Fibroblast of peridontal ligament (primary cell): ENCODE results near the gene SPATA31E1.
"Not testable (repeated sequence)": the region's sequence is repeated elsewhere in the genome, so short reads cannot be mapped to it uniquely, and the experiment has no call there.

ENCODE experiments used
- DNase-seq: peaks from one replicate; pipeline ENCODE4 v3.0.0-alpha.2; 2010; ENCODE audit errors: extremely low read depth

SPATA31E1 gene

DNA sequence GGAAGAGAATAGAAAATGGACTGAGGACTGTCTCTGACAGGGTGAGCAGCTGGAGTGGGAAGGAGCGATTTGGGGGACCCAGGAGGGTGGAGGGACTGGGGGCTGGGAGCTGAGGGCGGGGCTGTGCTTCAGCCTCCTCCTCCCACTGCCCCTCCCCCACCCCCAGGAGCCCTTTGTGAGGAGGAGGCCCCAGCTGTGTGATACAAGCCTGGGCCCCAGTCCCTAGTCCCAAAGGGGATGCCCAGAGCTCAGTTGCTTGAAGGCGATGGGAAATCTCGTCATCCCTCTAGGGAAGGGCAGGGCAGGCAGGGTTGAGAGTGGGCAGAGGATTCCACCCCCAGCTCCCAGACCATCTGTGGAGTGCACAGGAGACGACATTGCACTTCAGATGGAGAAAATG lies at the start of gene SPATA31E1:
SPATA31E1 (plus strand) TSS at position 251 of the 400 bp plus-strand sequence; CDS start at position 266, 15 bp downstream.
- DNase-seq = no peak

DNA sequence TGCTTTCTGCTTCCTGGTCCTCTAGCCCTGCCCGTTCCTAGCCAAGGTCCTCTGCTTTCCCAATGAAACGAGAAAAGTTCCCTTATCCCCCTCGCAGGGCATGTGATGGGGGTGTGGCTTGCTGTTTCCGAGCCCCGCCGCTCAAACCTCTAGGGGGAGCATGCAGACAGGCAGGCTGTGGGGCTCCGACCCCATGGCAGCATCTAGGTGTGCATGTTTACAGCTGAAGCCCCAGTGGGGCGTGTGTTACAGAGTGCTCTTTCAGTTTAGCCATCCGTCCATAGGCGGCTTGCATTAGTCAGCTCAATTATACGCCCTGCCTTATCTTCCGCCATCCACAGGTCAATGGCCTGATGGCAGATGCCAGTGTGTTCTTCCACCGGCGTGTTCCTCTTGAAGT lies 48.3 kb upstream of the SPATA31E1 start:
- DNase-seq = no peak

DNA sequence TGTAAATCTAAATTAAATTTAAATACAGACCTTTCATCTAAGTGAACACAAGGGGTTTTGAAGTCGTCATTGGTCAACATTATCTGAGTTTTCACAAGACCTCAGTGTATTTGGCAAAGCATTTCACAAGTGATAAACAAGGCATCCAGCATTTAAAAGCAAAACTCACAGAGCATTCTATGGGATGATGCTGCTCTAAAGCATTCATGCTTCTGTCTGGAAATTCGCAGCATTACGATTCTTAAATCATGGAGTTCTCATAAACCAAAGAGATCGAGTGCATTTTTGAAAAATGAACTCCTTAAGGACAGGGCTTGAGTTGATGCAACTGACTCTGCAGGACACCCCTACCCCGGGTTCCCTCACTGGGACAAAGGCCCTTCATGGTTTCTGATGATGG lies 46.1 kb upstream of the SPATA31E1 start:
- DNase-seq = no peak

DNA sequence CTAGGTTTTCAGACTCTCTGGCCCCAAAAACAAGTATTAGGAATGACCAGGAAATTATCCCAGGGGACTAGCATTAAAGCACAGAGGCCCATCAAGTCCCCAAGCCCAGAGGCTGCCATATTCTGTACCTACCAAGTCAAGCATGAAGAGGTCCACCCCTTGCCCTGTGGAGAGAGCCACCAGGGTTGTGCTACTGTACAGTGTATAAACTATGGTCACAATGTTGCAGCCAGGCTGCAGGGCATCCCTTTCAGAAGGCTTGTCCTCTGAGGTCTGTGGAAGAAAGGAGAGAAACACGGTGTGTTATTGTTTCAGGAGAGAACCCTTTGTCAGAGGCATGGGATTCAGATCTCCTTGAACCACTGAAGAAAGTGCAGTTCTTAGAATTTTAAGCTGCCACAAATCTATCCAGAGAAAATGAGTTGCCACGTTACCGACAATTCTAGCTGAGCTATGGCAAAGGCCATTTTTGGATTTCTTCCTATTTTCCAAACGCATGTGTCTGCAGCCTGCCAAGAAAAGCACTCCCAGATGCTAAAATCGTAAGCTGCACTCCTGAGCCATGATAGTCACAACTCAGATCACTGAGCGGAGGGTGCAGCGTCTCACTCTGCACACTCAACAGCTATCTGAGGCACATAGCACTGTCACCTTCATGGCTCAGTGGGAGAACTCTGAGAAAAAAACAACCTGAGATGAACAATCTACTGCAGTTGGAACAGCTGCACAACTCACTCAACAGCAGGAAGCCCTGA lies 45.5 kb upstream of the SPATA31E1 start:
- peak; percentile 61 for DNase-seq

DNA sequence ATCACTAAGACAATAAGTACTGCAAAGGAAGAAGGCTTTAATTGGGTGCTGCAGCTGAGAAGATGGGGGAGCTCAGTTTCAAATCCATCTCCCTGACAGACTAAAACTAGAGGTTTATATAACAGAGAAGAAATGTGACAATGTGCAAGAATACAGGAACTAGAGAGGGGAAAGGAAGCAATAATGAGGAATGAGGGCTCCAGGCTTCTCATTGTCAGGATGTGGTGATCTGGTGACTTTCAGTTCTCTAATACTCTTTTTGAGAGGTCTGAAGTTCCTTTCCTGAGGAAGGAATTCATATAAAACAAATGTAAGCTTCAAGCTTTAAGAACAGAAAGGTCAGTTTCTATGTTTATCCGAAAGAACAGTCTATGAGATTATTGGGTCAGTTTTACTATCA lies 42.5 kb upstream of the SPATA31E1 start:
- no peak for DNase-seq

DNA sequence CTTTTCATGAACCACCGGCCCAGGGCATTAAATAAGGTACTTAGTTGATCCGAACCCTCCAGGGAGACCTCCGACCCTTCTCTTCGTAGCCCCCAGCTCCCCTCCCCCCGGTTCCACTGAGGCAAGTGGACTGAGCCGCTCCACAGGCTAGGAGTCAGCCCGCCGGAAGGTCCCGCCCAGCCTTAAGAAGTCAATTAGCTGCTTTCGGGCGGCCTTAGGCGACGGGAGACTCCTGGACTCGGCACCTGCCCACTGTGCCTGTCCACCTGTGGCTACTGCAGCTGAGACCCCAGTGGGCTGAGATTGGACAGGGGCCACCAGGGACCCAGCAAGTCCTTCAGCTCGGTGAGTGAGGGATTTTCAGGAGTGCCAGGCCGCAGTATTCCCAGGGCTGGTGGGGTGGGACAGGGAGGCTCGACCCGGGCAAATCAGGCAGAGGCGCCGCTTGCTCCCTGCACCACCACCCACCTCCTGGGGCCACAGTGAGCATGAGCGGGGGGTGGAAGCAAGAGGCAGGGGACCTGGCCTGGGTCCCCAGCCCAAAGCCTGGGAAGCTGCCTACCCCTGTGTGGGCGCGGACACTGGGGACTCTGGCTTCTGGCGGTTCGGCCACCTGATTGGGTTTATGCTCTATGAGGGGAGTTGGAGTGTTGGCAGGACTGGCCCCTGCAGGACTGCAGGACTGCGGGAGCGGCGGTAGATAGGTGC lies 39.6 kb upstream of the SPATA31E1 start:
- no peak for DNase-seq

DNA sequence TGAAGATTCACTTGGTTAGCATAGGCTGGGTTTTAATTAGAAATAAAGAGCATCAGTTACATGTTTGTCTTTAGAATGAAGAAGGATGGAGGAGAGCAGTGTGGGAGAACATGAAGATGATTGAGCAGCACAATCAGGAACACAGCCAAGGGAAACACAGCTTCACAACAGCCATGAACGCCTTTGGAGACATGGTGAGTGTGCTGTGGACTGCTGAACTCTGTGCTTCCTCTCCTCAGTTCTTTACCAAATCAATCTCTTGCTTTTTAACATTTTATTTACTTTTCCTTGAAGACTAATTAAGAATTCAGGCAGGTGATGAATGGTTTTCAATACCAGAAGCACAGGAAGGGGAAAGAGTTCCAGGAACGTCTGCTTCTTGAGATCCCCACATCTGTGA lies 38.2 kb upstream of the SPATA31E1 start:
- DNase-seq = peak; percentile 20

DNA sequence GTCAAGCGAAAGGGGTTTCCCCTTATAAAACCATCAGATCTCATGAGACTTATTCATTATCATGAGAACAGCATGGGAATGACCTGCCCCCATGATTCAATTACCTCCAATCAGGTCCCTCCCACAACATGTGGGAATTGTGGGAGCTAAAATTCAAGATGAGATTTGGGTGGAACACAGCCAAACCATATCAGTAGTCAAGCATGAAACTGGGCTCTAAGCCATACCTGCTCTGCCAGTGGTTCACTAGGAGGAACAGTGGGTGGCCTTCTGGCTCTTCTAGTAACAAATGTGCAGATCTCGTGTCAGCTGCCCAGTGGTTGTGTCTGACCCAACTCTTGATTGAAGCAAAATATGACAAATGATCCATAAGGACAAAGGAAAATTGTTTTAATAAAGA lies 34.9 kb upstream of the SPATA31E1 start:
- DNase-seq = peak; percentile 72

DNA sequence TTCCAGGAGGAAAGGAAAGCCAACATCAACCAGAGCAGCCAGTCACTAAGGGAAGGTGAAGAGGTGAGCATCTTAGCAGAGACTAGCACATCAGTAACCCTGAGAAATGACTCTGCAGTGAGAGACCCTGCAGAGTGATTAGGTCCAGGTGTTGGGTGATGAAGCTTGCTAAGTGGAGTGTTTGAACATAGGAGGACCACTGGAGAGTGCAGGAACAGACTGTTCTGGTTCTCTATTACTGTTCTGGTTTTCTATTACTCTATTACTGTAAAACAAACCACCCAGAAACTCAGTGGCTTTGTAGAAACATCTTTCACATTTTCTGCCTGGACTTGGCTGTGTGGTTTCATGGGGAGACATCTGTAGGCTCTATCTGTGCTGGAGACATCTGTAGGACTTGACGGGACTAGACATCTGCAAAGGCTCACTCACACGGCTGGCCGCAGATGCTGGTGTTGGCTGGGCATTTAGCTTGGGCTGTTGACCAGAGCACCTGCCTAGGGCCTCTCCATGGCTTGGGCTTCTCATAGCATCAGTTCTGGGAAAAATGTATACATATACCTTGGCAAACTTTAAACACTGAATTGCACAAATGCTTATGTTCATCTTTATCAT lies 33.4 kb upstream of the SPATA31E1 start:
- no peak for DNase-seq

DNA sequence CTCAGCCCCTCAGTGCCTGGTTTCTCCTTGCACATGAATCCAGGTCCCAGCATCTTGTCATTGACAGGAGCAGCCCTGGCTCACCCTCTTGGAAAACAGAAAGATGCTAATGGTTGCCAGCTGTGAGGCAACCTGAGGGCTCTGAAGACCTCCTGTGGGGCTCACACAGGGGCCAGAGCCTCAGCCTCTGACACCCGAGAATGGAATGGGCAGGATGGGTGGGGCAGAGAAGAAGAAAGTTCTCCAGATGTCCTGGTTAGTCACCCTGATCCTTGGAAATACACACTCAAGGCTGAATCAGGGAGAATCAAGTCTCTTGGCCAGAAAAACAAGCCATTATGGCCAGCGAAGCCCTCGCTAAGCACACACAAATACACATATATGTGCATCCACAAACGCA lies 32.3 kb upstream of the SPATA31E1 start:
- DNase-seq = peak; percentile 82

DNA sequence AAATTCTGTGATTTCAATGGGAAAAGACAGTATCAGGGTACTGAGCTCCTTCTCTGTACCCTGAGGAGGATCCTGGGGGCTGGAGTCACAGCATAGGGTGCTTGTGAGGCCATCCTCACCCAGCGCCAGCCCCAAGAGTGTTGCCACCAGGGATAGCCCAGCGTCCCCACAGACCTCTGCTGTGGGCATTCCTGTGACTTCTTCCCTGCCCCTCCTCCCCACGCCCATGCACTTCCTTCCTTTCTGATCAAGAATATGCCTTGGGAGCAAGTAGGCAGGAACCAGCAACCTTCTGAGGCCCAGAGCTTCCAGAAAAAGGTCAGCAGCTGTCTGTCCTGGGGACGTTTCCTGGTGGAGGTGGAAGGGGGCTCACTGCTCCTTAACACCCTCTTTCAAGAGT lies 31.5 kb upstream of the SPATA31E1 start:
- DNase-seq = not testable (repeated sequence)

DNA sequence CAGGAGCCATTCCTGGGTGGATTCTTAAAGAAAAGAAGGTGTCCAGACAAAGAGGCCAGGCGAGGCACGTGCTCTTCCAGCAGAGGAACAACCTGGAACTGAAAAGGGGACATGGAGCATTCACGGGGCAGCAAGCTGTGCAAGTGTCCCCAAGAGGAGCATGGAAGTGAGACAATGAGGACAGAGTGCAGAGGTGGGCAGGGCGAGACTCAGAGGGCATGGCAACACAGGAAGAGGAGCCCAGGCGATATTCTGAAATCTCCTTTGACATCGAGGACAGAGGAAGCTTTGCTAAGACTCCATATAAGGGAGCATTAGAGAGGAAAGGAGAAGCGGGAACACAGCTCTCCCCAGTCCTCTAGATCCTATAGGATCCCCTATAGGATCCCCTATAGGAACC lies 29.4 kb upstream of the SPATA31E1 start:
- no peak for DNase-seq

DNA sequence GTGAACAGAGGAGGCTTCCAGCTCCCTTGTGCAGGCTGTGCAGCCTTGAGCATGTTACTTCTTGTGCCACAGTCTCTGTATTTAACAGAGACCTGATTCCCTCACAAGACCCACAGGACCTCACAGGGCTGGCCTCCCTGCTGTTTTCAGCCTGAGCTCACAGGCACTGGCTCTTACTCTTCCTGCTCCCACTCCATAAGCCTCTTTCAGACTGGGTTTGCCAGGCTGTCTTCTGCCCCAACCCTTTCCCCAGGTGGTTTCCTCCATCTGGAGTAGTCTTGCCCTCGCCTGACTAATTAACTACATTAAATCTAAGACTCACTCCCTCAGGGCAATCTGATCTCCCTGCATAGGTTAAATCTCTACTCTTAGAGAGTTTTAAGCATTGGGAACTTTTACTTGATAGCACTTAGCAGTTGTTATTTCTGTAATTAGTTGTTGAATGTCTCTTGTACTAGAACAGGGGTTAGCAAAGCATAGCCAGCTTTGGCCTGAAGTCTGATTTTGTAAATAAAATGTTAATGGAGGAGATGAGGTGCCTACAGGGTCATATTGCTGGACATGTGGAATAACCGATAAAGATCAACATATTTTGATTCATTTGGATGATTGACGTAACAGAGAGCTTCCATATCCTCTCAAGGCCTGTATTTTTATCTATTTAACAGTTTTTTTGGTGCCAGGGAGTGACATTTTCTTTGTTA lies 28.6 kb upstream of the SPATA31E1 start:
- no peak for DNase-seq

DNA sequence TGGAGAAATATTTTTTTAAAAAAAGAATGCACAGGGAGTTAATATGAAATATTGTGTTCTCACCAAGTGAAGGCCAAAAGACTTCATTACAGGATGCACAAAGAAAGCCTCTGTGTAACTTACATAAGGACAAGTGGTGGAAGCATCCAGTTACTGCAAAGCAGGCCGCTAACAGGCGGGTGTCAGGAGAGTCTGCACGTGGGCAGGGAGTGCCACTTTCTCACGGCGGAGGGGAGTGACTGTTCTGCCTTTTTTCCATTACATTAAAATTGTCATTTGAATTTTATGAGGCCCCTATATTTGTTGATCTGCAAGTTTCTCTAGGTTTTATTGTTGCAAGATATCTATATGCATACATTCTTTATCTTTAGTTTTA lies 28.1 kb upstream of the SPATA31E1 start:
- no peak for DNase-seq

DNA sequence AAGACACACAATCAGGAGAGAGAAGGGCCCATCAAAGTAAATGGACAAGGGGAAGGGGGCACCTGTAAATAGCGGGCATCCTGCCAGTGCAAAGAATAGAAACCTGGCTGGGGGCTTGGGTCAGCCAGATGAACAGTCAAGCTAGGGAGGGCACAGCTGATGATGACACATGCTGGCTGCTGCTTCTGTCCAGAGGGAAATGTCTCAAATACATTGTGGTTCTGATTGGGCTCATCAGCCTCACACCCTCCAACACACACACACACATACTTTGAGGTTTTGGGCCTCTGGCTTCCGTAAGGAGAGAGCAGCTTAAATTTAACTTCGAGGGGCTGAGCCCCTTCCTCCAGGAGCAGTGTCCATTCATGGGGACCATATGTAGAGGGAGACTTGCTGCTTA lies 27.6 kb upstream of the SPATA31E1 start:
- DNase-seq = peak; percentile 29

DNA sequence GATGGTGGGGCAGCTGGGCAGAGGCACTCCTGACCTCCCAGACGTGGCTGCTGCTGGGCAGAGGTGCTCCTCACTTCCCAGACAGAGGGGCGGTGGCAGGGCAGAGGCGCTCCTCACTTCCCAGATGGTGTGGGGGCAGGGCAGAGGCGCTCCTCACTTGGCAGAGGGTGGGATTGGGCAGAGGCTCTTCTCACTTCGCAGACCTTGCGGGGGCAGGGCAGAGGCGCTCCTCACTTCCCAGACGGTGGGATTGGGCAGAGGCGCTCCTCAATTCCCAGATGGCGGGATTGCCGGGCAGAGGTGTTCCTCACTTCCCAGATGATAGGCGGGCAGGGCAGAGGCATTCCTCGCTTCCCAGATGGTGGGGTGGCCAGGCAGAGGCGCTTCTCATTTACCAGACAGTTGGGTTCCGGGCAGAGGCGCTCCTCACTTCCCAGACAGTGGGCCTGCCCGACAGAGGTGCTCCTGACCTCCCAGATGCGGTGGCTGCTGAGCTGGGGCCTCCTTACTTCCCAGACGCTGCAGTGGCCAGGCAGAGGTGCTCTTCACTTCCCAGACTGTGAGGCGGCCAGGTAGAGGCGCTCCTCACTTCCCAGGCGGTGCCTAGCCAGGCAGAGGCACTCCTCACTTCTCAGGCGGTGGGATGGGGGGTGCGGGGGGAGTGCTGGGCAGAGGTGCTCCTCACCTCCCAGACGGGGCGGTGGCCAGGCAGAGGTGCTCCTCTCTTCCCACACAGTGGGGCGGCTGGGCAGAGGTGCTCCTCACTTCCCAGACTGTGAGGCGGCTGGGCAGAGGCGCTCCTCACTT lies 25.3 kb upstream of the SPATA31E1 start:
- no peak for DNase-seq

DNA sequence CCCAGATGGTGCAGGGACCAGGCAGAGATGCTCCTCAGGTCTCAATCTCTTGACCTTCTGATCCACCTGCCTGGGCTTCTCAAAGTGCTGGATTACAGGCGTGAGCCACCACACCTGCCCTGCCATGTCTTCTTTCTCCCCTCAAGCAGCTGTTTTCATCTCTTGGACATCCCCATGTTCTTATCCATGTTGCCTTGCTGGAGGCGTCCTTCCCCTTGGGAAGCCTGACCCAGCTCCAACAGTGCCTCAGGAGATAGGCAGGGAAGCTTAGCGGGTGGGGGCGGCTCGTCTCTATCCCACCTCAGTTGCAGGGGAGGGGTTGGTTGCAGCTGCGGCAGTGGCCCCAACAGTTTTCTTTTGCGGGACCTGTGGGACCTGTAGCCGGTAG lies 24.7 kb upstream of the SPATA31E1 start:
- no peak for DNase-seq

DNA sequence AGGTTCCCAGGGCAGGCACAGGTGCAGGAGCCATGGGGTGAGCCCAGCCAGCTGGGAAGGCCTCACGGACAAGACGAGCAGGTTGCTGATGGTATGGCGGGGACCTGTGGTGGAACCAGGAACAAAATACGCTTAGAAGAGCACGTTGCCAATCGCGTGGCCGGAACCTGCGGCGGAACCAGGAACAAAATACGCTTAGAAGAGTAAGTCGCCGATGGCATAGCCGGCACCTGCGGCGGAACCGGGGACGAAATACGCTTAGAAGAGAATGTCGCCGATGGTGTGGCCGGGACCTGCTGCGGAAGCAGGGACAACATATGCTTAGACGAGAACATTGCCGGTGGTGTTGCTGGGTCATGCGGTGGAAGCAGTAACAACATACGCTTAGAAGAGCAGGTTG lies 23.5 kb upstream of the SPATA31E1 start:
- DNase-seq = no peak

DNA sequence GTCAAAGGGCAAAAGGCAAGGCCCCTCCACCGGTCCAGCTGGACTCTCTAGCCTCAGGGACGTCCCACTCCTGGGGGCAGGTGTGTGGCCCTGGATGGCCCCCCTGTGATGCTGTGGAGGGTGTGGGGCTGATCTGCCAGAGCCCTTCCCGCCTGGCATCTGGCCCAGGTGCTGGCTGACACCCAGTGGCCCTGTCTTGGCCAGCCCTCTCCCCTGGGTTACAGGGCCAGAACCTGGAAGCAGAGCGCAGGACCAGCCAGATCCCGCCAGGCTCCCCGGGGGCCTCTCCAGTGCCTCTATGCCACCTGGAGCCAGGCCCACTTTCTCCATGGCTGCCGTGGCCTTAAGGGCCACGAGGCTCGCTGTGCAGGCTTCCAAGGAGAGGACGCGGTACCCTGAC lies 22.9 kb upstream of the SPATA31E1 start:
- DNase-seq = no peak

DNA sequence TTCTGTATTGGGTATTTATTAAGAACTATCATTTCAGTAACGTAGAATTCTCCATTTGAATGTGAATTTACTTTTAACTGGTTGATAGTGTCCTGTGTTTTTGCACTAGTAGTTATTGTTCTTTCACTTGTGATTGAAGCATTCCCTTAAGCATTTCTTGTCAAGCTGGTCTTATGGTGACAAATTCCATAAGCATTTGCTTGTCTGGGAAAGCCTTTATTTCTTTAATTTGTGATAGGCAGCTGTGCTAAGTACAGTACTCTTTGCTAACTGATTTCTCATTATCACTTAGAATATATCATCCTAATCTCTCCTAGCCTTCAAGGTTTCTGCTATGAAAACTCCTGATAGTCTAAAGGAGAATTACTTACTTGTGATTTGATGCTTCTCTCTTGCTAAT lies 21.3 kb upstream of the SPATA31E1 start:
- DNase-seq = no peak

DNA sequence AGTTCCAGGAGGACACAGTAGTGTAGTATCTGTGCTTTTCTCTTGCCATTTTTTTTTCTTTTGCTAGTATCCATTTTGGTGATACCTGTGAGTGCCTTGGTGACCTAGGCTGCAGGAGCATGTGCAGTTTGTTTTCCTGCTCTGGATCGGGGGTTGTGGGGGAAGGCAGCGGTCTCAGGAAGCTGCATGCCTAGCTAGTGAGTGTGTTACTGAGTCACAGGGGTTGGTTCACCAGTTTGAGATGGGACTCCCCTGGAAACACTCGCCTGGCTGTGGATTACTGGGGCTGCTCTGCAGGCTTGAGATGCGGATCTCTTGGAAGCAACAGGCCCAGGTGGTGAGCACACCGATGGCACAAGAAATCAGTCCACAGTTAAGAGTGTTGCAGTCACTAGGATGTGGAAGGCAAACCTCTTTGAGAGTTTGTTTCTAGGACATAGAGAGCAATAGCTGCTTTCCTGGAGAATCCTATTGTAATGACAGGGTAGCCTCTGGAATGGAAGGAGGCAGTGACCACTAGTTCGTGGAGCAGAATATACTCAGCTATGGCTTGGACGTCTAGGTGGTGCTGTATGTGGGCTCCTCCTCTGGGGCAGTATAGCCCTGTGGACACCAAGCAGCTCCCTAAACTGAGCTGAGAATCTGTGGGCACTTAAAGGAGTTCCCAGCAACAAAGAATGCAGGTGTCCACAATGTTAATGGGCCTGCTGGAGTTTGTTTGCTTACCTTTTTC lies 20.0 kb upstream of the SPATA31E1 start:
- DNase-seq = peak; percentile 67
